Forelimb muscle (tissue), 1 donor: ENCODE measurements around the gene ARPC4. TPM values are rescaled to one million over a fixed set of nuclear protein-coding genes. Genes with fewer than 3 reads are reported as not detected.

ENCODE experiments used
- DNase-seq: peaks from one replicate; pipeline ENCODE4 v3.0.0-alpha.2; 2013; ENCODE audit warnings: low read depth
- polyA plus RNA-seq: library from polyadenylated mRNA; unstranded; fragments of 120-200 nt; gene quantifications from one replicate; pipeline ENCODE4 v1.2.1, GENCODE V29; 2013; ENCODE audit not compliant: insufficient read length

Gene ARPC4
- polyA plus RNA-seq, 1 donor = 75.6 TPM

- no peak for DNase-seq
Measured at GRCh38 chr3:9855594-9855993, 62.7 kb downstream of the ARPC4 start.

Other genes with a start within 250 kb of the ARPC4 start
- gene LHFPL4, start 239.3 kb upstream of the ARPC4 start, polyA plus RNA-seq = 0.05 TPM
- gene MTMR14, start 143.6 kb upstream of the ARPC4 start, polyA plus RNA-seq = 19.1 TPM
- not detected for gene CPNE9, start 89.2 kb upstream of the ARPC4 start, polyA plus RNA-seq
- gene BRPF1, start 61.3 kb upstream of the ARPC4 start, polyA plus RNA-seq = 11.7 TPM
- 30.0 TPM for gene OGG1, start 43.1 kb upstream of the ARPC4 start, polyA plus RNA-seq
- 11.9 TPM for gene CAMK1, start 23.1 kb upstream of the ARPC4 start, polyA plus RNA-seq
- 61.8 TPM for gene TADA3, start 609 bp upstream of the ARPC4 start, polyA plus RNA-seq
- gene TTLL3, start 17.2 kb downstream of the ARPC4 start, polyA plus RNA-seq = 35.6 TPM
- gene RPUSD3, start 50.9 kb downstream of the ARPC4 start, polyA plus RNA-seq = 29.7 TPM
- gene CIDEC, start 87.2 kb downstream of the ARPC4 start, polyA plus RNA-seq = 0.22 TPM
- 31.7 TPM for gene JAGN1, start 97.5 kb downstream of the ARPC4 start, polyA plus RNA-seq
- gene IL17RE, start 109.8 kb downstream of the ARPC4 start, polyA plus RNA-seq = 1.8 TPM
- 28.4 TPM for gene IL17RC, start 124.0 kb downstream of the ARPC4 start, polyA plus RNA-seq
- gene CRELD1, start 140.8 kb downstream of the ARPC4 start, polyA plus RNA-seq = 36.7 TPM
- 2.3 TPM for gene PRRT3, start 159.3 kb downstream of the ARPC4 start, polyA plus RNA-seq
- 37.4 TPM for gene EMC3, start 193.8 kb downstream of the ARPC4 start, polyA plus RNA-seq
- 6.9 TPM for gene FANCD2, start 233.4 kb downstream of the ARPC4 start, polyA plus RNA-seq